CD14-positive monocyte (primary cell): ENCODE measurements around the gene ZFX. TPM values are rescaled to one million over a fixed set of nuclear protein-coding genes. Genes with fewer than 3 reads are reported as not detected.

ENCODE experiments used
- DNase-seq, 3 donors: peaks; one replicate each; pipeline ENCODE4 v3.0.0-alpha.2; 2011 to 2022
- H2AFZ ChIP-seq: 2 replicates; pipeline ENCODE4 v1.6.0; 2012; ENCODE audit warnings: mild to moderate bottlenecking, low read depth, low read length, inconsistent platforms; ENCODE audit not compliant: insufficient read depth, poor library complexity, severe bottlenecking
- H3K27ac ChIP-seq, 2 donors: 1 replicate in 1 of 2; 2 replicates in 1 of 2; pipeline ENCODE4 v1.5.1; 2012 to 2013; ENCODE audit warnings: low read length in 2 of 2, control low read depth in 1 of 2, inconsistent platforms in 1 of 2, low read depth in 1 of 2, mild to moderate bottlenecking in 1 of 2
- H3K27me3 ChIP-seq, 2 donors: one replicate each; pipeline versions ENCODE4 v1.6.0 to v1.6.1; 2011 to 2013; ENCODE audit warnings: low read length in 2 of 2; ENCODE audit not compliant: control insufficient read depth in 2 of 2, insufficient read depth in 2 of 2
- H3K36me3 ChIP-seq, 2 donors: replicated peaks in 1 of 2; 1 replicate in 1 of 2; 2 replicates in 1 of 2; pipeline versions ENCODE4 v1.5.1 to v1.6.1; 2012 to 2013; ENCODE audit warnings: low read length in 2 of 2, control low read depth in 1 of 2, inconsistent platforms in 1 of 2, mild to moderate bottlenecking in 1 of 2; ENCODE audit not compliant: insufficient read depth in 2 of 2, control insufficient read depth in 1 of 2
- H3K4me1 ChIP-seq, 2 donors: 1 replicate in 1 of 2; 2 replicates in 1 of 2; pipeline versions ENCODE4 v1.5.1 to v1.6.1; 2012 to 2013; ENCODE audit warnings: low read length in 2 of 2, control low read depth in 1 of 2, inconsistent platforms in 1 of 2, mild to moderate bottlenecking in 1 of 2, moderate library complexity in 1 of 2; ENCODE audit not compliant: insufficient read depth in 2 of 2, control insufficient read depth in 1 of 2
- H3K4me2 ChIP-seq: replicated peaks from 2 replicates; pipeline ENCODE3; 2012; ENCODE audit warnings: low read length, moderate library complexity, mild to moderate bottlenecking; ENCODE audit not compliant: poor library complexity, severe bottlenecking; ENCODE audit errors: extremely low read depth
- H3K4me3 ChIP-seq, 3 experiments: fragments of 200-600 bp in 1 of 3; sonication (generic) in 1 of 3; replicated peaks in 1 of 3; 1 replicate in 2 of 3; 2 replicates in 1 of 3; pipeline ENCODE4 v1.5.1; 2011 to 2013; ENCODE audit warnings: low read length in 3 of 3, mild to moderate bottlenecking in 3 of 3, control low read depth in 2 of 3, low read depth in 2 of 3, inconsistent platforms in 1 of 3, moderate library complexity in 1 of 3
- H3K79me2 ChIP-seq: 2 replicates; pipeline ENCODE4 v1.6.0; 2012; ENCODE audit warnings: mild to moderate bottlenecking, control low read depth, inconsistent platforms, low read length, moderate library complexity; ENCODE audit not compliant: insufficient read depth
- H3K9ac ChIP-seq: 2 replicates; pipeline ENCODE4 v1.6.0; 2017; ENCODE audit warnings: low read length, mild to moderate bottlenecking; ENCODE audit not compliant: insufficient read depth, poor library complexity, severe bottlenecking
- H3K9me3 ChIP-seq, 2 donors: replicated peaks in 1 of 2; 1 replicate in 1 of 2; 2 replicates in 1 of 2; pipeline versions ENCODE4 v1.5.1 to v1.6.1; 2012 to 2013; ENCODE audit warnings: low read length in 2 of 2, control low read depth in 1 of 2; ENCODE audit not compliant: control insufficient read depth in 1 of 2, insufficient read depth in 1 of 2
- H4K20me1 ChIP-seq: 2 replicates; pipeline ENCODE4 v1.6.0; 2012; ENCODE audit warnings: mild to moderate bottlenecking, low read length, control low read depth, moderate library complexity; ENCODE audit not compliant: insufficient read depth
- H3K27ac Mint-ChIP-seq, 7 donors: one replicate each; pipeline ENCODE4 v1.8.0; 2020; ENCODE audit warnings: mild to moderate bottlenecking in 7 of 7, mixed read lengths in 7 of 7, moderate library complexity in 6 of 7, inconsistent platforms in 2 of 7
- H3K27me3 Mint-ChIP-seq, 3 donors: one replicate each; pipeline ENCODE4 v1.8.0; 2021 to 2022; ENCODE audit warnings: low read depth in 3 of 3, mild to moderate bottlenecking in 3 of 3, mixed read lengths in 3 of 3, moderate library complexity in 3 of 3, inconsistent platforms in 1 of 3
- H3K36me3 Mint-ChIP-seq, 2 donors: one replicate each; pipeline ENCODE4 v1.8.0; 2020; ENCODE audit warnings: mixed read lengths in 2 of 2, inconsistent platforms in 1 of 2, mild to moderate bottlenecking in 1 of 2
- H3K4me1 Mint-ChIP-seq: one replicate; pipeline ENCODE4 v1.8.0; 2020; ENCODE audit warnings: mild to moderate bottlenecking, mixed read lengths
- H3K4me3 Mint-ChIP-seq, 2 donors: one replicate each; pipeline ENCODE4 v1.8.0; 2020; ENCODE audit warnings: mild to moderate bottlenecking in 2 of 2, mixed read lengths in 2 of 2, moderate library complexity in 1 of 2
- H3K9me3 Mint-ChIP-seq, 7 donors: one replicate each; pipeline ENCODE4 v1.8.0; 2020 to 2022; ENCODE audit warnings: mixed read lengths in 7 of 7, mild to moderate bottlenecking in 6 of 7, moderate library complexity in 6 of 7, inconsistent platforms in 2 of 7
- WGBS: methylation state at CpG from one replicate; pipeline ENCODE4 v1.1.5; 2013; ENCODE audit warnings: missing lambda C conversion rate; ENCODE audit not compliant: insufficient coverage; 5-methylcytosine and 5-hydroxymethylcytosine counted together
- intact Hi-C, 2 donors: fragments of 100-400 bp; cut with micrococcal nuclease; formaldehyde crosslinking; loops; one replicate each; pipeline versions ENCODE4 v1.15.0 to v1.15.1; 2023
- polyA plus RNA-seq, 3 donors: library from polyadenylated mRNA; depleted of rRNA in 1 of 3; unstranded in 2 of 3; stranded (reverse) in 1 of 3; fragments of 300-500 nt in 2 of 3; fragments of >200 nt in 1 of 3; fragmentation: Illumina TruSeq in 2 of 3; gene quantifications; 1 replicate in 2 of 3; 2 replicates in 1 of 3; pipeline ENCODE4 v1.2.3, GENCODE V29; 2012 to 2021
- TF ChIP-seq, protein P1 (sequence below): fragments of 200-600 bp; IDR thresholded peaks from one replicate; pipeline ENCODE4 v1.8.0; 2022; ENCODE audit warnings: antibody characterized with exemption, mild to moderate bottlenecking

Gene ZFX
- polyA plus RNA-seq, 3 donors: 22.3 to 31.1 (median 30.2) TPM

DNA sequence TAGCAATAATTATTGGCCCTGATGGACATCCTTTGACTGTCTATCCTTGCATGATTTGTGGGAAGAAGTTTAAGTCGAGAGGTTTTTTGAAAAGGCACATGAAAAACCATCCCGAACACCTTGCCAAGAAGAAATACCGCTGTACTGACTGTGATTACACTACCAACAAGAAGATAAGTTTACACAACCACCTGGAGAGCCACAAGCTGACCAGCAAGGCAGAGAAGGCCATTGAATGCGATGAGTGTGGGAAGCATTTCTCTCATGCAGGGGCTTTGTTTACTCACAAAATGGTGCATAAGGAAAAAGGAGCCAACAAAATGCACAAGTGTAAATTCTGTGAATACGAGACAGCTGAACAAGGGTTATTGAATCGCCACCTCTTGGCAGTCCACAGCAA is 60.7 kb downstream of the ZFX start:
- TF ChIP-seq, protein P1, sequence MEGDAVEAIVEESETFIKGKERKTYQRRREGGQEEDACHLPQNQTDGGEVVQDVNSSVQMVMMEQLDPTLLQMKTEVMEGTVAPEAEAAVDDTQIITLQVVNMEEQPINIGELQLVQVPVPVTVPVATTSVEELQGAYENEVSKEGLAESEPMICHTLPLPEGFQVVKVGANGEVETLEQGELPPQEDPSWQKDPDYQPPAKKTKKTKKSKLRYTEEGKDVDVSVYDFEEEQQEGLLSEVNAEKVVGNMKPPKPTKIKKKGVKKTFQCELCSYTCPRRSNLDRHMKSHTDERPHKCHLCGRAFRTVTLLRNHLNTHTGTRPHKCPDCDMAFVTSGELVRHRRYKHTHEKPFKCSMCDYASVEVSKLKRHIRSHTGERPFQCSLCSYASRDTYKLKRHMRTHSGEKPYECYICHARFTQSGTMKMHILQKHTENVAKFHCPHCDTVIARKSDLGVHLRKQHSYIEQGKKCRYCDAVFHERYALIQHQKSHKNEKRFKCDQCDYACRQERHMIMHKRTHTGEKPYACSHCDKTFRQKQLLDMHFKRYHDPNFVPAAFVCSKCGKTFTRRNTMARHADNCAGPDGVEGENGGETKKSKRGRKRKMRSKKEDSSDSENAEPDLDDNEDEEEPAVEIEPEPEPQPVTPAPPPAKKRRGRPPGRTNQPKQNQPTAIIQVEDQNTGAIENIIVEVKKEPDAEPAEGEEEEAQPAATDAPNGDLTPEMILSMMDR: no peak
- Histone ChIP-seq H3K4me1 (peaks cover 0 to under 1% of the 10 kb centered on the region in 2 donors), H4K20me1 (peaks cover 71% of the 10 kb centered on the region), H2AFZ (no peak overlapping the region), H3K9me3 (no peaks in the 10 kb centered on the region), H3K27me3 (no peaks in the 10 kb centered on the region), H3K9ac (no peak overlapping the region), H3K4me3 (no peak overlapping the region), H3K4me2 (no peak overlapping the region), H3K36me3 (peaks cover 42 to 72% of the 10 kb centered on the region in 2 donors), H3K27ac (no peak overlapping the region), H3K79me2 (peaks cover 16% of the 10 kb centered on the region)
- Mint-ChIP-seq H3K4me3 (no peak overlapping the region), H3K36me3 (peaks cover 29 to 85% of the 10 kb centered on the region in 2 donors), H3K9me3 (peaks cover 0 to 2% (median 0%) of the 10 kb centered on the region in 7 donors), H3K27me3 (no peaks in the 10 kb centered on the region), H3K27ac (no peak overlapping the region), H3K4me1 (no peaks in the 10 kb centered on the region)
- DNase-seq: no peak
- intact Hi-C loops: no loop called here
- no CpG with 5 or more reads among the region's 6 CpGs for WGBS

DNA sequence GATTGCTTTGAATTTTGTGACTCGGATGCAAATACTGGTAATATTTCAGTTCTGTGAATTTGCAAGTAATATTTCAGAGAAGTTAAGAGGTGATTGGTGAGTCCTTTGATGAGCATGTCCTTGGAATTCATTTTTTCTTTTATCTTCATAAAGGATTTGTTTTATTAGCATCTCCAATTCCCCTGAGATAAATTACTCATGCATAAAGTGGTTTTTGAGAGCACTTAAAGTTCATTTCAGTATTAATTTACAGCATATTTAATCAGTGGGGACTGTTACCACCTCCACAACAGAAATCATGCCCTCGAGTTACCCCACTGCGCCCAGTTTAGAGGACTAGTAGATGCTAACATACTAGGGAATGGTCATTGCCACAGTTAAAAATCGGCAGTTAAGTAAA is 65.0 kb downstream of the ZFX start:
- H3K9ac ChIP-seq: no peak overlapping the region
- H3K27ac ChIP-seq: no peak overlapping the region
- intact Hi-C loops: no loop called here
- no peak overlapping the region for H3K4me3 Mint-ChIP-seq
- no CpG with 5 or more reads among the region's 4 CpGs for WGBS
- no peaks in the 10 kb centered on the region for H3K9me3 ChIP-seq
- H4K20me1 ChIP-seq: peaks cover 43% of the 10 kb centered on the region
- no peaks in the 10 kb centered on the region for H3K9me3 Mint-ChIP-seq
- TF ChIP-seq, protein P1: no peak
- H3K27me3 Mint-ChIP-seq: no peaks in the 10 kb centered on the region
- H3K27me3 ChIP-seq: no peaks in the 10 kb centered on the region
- no peak overlapping the region for H2AFZ ChIP-seq
- no peaks in the 10 kb centered on the region for H3K4me1 Mint-ChIP-seq
- H3K4me1 ChIP-seq: no peaks in the 10 kb centered on the region
- no peaks in the 10 kb centered on the region for H3K79me2 ChIP-seq
- H3K36me3 Mint-ChIP-seq: peaks cover 20 to 54% of the 10 kb centered on the region in 2 donors
- no peak overlapping the region for H3K4me3 ChIP-seq
- H3K36me3 ChIP-seq: peaks cover 23 to 48% of the 10 kb centered on the region in 2 donors
- no peak for DNase-seq
- no peak overlapping the region for H3K27ac Mint-ChIP-seq
- no peak overlapping the region for H3K4me2 ChIP-seq
